ENCODE measurements around the gene POLN.

- no peak for TF ChIP-seq CTCF (IDR thresholded peaks at IDR 0.05)
- no peak for TF ChIP-seq POLR2A (IDR thresholded peaks at IDR 0.05)
Measured at GRCh38 chr4:2136726-2137125, 105.2 kb downstream of the POLN start.
